Parathyroid adenoma (tissue), 2 donors: ENCODE data around the gene PNP.
"Not testable (repeated sequence)": the region's sequence is repeated elsewhere in the genome, so short reads cannot be mapped to it uniquely, and the experiment has no call there.

ENCODE experiments used
- H2AFZ ChIP-seq: fragments of 300-600 bp; sonication (generic); one replicate; pipeline ENCODE4 v1.7.0; 2017; ENCODE audit warnings: antibody characterized with exemption, mild to moderate bottlenecking
- H3K27ac ChIP-seq: fragments of 300-600 bp; sonication (generic); one replicate; pipeline ENCODE4 v1.7.0; 2017
- H3K27me3 ChIP-seq: fragments of 300-600 bp; sonication (generic); one replicate; pipeline ENCODE4 v1.7.0; 2017; ENCODE audit warnings: low read length; ENCODE audit not compliant: control insufficient read depth, insufficient read depth
- H3K36me3 ChIP-seq: fragments of 300-600 bp; sonication (generic); one replicate; pipeline ENCODE4 v1.7.0; 2017; ENCODE audit warnings: low read length; ENCODE audit not compliant: control insufficient read depth, insufficient read depth
- H3K4me1 ChIP-seq: fragments of 300-600 bp; sonication (generic); one replicate; pipeline ENCODE4 v1.7.0; 2017; ENCODE audit warnings: control low read depth
- H3K4me2 ChIP-seq: fragments of 300-600 bp; sonication (generic); one replicate; pipeline ENCODE4 v1.7.0; 2017; ENCODE audit warnings: low read length
- H3K4me3 ChIP-seq: fragments of 300-600 bp; sonication (generic); one replicate; pipeline ENCODE4 v1.7.0; 2017; ENCODE audit warnings: low read depth, low read length
- H3K79me2 ChIP-seq: fragments of 300-600 bp; sonication (generic); one replicate; pipeline ENCODE4 v1.7.0; 2017; ENCODE audit warnings: control low read depth
- H3K9ac ChIP-seq: fragments of 300-600 bp; sonication (generic); one replicate; pipeline ENCODE4 v1.7.0; 2017; ENCODE audit warnings: mild to moderate bottlenecking
- H3K9me3 ChIP-seq: fragments of 300-600 bp; sonication (generic); one replicate; pipeline ENCODE4 v1.7.0; 2017; ENCODE audit warnings: low read length; ENCODE audit not compliant: control insufficient read depth
- TF ChIP-seq, protein P1 (sequence below): fragments of 300-600 bp; sonication (generic); IDR thresholded peaks from one replicate; pipeline ENCODE4 v1.7.0; 2017; ENCODE audit warnings: antibody characterized with exemption, mild to moderate bottlenecking
- donor health status: primary hyperparathyroidism.

Gene PNP

DNA sequence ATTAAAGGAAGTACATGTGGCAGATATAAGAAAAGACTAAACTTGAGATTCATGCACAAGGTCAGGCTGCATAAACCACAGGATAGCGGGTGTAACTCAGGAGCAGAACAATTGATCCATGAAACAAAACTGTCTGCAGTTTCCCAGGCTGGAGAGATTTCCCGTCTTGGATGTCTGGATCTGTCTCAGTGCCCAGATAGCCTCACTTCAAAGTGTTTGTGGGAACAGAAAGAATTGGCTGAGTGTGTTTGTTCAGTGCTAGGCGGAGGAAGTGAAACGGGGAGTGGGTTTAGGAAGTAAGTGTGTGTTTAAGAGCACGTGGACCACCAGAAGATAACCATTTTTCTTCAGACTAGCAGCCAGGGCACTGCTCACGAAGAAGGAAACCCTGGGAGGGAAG, 34.7 kb downstream of the PNP start:
- H3K79me2 ChIP-seq = no peaks in the 10 kb centered on the region
- H3K4me2 ChIP-seq = no peak overlapping the region
- no peak overlapping the region for H3K4me3 ChIP-seq
- H2AFZ ChIP-seq = no peak overlapping the region
- no peaks in the 10 kb centered on the region for H3K36me3 ChIP-seq
- no peaks in the 10 kb centered on the region for H3K4me1 ChIP-seq
- H3K9me3 ChIP-seq = no peaks in the 10 kb centered on the region
- H3K27me3 ChIP-seq = no peaks in the 10 kb centered on the region
- TF ChIP-seq, protein P1, sequence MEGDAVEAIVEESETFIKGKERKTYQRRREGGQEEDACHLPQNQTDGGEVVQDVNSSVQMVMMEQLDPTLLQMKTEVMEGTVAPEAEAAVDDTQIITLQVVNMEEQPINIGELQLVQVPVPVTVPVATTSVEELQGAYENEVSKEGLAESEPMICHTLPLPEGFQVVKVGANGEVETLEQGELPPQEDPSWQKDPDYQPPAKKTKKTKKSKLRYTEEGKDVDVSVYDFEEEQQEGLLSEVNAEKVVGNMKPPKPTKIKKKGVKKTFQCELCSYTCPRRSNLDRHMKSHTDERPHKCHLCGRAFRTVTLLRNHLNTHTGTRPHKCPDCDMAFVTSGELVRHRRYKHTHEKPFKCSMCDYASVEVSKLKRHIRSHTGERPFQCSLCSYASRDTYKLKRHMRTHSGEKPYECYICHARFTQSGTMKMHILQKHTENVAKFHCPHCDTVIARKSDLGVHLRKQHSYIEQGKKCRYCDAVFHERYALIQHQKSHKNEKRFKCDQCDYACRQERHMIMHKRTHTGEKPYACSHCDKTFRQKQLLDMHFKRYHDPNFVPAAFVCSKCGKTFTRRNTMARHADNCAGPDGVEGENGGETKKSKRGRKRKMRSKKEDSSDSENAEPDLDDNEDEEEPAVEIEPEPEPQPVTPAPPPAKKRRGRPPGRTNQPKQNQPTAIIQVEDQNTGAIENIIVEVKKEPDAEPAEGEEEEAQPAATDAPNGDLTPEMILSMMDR = no peak
- H3K27ac ChIP-seq = no peak overlapping the region
- no peak overlapping the region for H3K9ac ChIP-seq

DNA sequence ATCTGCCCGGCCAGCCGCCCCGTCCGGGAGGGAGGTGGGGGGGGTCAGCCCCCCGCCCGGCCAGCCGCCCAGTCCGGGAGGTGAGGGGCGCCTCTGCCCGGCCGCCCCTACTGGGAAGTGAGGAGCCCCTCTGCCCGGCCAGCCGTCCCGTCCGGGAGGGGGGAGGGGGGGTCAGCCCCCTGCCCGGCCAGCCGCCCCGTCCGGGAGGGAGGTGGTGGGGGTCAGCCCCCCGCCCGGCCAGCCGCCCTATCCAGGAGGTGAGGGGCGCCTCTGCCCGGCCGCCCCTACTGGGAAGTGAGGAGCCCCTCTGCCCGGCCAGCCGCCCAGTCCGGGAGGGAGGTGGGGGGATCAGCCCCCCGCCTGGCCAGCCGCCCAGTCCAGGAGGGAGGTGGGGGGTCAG, 37.1 kb downstream of the PNP start:
- H3K27ac ChIP-seq, H3K4me1 ChIP-seq, H3K27me3 ChIP-seq, H3K79me2 ChIP-seq, H2AFZ ChIP-seq, H3K36me3 ChIP-seq, H3K4me2 ChIP-seq, H3K9ac ChIP-seq, H3K4me3 ChIP-seq, H3K9me3 ChIP-seq: not testable (repeated sequence)

DNA sequence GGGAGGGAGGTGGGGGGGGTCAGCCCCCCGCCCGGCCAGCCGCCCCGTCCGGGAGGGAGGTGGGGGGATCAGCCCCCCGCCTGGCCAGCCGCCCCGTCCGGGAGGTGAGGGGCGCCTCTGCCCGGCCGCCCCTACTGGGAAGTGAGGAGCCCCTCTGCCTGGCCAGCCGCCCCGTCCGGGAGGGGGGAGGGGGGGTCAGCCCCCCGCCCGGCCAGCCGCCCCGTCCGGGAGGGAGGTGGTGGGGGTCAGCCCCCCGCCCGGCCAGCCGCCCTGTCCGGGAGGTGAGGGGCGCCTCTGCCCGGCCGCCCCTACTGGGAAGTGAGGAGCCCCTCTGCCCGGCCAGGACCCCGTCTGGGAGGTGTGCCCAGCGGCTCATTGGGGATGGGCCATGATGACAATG, 37.5 kb downstream of the PNP start:
- H3K4me1 ChIP-seq, H3K36me3 ChIP-seq, H3K4me3 ChIP-seq, H3K9ac ChIP-seq, H2AFZ ChIP-seq, H3K9me3 ChIP-seq, H3K79me2 ChIP-seq, H3K27ac ChIP-seq, H3K4me2 ChIP-seq, H3K27me3 ChIP-seq: not testable (repeated sequence)

DNA sequence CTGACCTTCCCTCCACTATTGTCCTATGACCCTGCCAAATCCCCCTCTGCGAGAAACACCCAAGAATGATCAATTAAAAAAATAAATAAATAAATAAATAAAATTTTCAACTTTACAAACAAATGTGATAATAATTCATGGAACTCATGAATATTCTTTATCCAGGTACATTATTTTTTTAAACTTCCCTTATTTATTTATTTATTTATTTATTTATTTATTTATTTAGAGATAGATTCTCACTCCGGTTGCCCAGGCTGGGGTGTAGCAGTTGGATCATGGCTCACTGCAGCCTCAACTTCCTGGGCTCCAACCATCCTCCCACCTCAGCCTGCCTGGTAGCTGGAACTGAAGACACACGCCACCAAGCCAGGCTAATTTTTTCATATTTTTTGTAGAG, 38.3 kb downstream of the PNP start:
- not testable (repeated sequence) for H3K9me3 ChIP-seq, H3K36me3 ChIP-seq, H2AFZ ChIP-seq, H3K4me2 ChIP-seq, H3K79me2 ChIP-seq, H3K27ac ChIP-seq, H3K4me3 ChIP-seq, H3K4me1 ChIP-seq, H3K9ac ChIP-seq, H3K27me3 ChIP-seq

DNA sequence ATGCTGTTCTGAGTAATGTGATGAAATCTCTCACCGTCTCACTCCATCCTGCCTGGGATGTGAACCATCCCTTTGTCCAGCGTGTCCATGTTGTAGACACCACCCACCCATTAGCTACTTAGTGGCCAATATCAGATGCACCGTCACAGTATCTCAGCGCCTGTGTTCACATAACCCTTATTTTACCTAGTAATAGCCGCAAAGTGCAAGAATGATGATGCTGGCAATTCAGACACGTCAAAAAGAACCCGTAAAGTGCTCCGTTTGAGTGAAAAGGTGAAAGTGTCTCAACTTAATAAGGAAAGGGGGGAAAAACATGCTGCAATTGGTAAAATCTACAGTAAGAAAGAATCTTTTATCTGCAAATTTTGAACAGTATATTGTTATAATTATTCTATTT, 39.2 kb downstream of the PNP start:
- Histone ChIP-seq H3K4me2 (no peak overlapping the region), H3K36me3 (no peaks in the 10 kb centered on the region), H3K4me3 (no peak overlapping the region), H3K4me1 (no peaks in the 10 kb centered on the region), H3K27me3 (no peaks in the 10 kb centered on the region), H3K79me2 (no peaks in the 10 kb centered on the region), H3K27ac (no peak overlapping the region), H3K9me3 (no peaks in the 10 kb centered on the region), H2AFZ (no peak overlapping the region), H3K9ac (no peak overlapping the region)
- TF ChIP-seq, protein P1 = no peak

DNA sequence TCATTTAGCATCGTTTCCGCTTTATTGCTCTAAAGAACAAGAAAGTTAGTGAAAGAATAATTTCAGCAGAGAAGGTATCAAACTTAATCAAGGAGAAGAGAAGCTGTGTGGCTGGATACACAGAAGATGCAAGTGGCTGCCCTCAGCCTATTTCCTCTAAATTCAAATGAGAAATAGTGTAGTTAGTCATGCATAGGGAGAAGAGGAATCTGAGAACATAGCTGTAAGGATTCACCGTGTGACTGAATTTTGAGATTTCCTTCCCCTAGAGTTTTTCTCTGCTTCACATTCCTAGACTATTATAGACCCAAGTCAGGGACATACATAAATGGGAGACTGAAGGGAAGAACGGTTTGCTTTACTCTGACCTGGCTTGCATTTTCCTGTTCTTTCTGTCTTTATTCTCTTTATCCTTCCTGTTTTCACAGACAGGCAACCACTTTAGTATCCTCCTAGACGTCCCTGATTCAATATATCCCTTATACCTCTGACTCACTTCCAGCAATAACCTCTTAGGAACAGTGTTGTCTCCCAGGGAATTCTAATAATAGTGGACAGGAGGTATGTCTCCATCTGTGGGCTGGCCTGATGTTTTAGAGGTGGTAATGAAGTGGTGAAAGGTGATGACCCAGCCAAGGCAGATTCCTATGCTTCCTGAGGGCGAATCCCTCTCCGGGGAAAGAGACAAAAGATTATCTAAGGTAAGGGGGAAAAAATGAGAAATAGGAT, 43.1 kb downstream of the PNP start:
- no peak overlapping the region for H3K9ac ChIP-seq

More for the DNA sequence above, 43.1 kb downstream of the PNP start:
- Histone ChIP-seq H3K27ac (no peak overlapping the region), H3K4me2 (no peak overlapping the region), H3K36me3 (no peaks in the 10 kb centered on the region), H3K9me3 (no peaks in the 10 kb centered on the region), H3K79me2 (no peaks in the 10 kb centered on the region), H2AFZ (no peak overlapping the region), H3K4me3 (no peak overlapping the region), H3K27me3 (no peaks in the 10 kb centered on the region), H3K4me1 (no peaks in the 10 kb centered on the region)
- TF ChIP-seq, protein P1 = no peak
